ENCODE results near the gene SQSTM1.

The SQSTM1 gene

DNA sequence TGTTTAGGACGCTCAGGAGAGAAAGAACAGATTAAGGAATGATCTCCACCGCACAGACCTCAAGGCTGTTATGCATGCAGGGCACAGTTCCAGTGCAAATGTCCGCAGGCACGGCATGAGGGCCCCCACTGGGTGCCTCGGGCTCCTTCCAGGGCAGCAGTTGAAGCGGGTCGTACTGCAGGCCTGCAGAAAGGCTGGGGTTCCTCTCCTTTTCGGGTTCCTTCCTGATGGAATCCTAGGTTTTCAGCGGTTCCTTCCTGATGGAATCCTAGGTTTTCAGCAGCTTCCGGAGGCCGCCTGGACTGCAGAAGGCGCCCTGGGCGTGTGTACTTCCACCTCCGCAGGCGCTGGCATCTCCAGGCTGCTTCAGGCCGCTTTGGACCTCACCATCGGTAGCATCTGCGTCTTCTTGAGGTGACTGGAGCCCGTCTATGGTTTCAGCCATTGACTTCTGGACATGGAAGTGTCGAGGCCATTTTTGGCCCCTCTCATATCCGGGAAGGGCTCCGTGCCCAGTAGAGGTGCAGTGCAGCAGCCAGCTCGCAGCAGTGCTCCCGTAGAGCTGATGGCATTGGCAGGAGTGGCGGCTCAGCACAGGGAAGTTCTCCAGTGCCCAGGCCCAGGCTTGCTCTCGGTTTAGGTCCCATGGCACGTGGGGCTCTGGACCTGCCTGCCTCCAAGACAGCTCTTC, 8.4 kb upstream of the SQSTM1 start:
- no peak for DNase-seq (ENCODE audit: low spot score)
- no peak overlapping the region for H3K4me3 ChIP-seq
- no peak overlapping the region for H3K27ac ChIP-seq
- TF ChIP-seq, protein P1, sequence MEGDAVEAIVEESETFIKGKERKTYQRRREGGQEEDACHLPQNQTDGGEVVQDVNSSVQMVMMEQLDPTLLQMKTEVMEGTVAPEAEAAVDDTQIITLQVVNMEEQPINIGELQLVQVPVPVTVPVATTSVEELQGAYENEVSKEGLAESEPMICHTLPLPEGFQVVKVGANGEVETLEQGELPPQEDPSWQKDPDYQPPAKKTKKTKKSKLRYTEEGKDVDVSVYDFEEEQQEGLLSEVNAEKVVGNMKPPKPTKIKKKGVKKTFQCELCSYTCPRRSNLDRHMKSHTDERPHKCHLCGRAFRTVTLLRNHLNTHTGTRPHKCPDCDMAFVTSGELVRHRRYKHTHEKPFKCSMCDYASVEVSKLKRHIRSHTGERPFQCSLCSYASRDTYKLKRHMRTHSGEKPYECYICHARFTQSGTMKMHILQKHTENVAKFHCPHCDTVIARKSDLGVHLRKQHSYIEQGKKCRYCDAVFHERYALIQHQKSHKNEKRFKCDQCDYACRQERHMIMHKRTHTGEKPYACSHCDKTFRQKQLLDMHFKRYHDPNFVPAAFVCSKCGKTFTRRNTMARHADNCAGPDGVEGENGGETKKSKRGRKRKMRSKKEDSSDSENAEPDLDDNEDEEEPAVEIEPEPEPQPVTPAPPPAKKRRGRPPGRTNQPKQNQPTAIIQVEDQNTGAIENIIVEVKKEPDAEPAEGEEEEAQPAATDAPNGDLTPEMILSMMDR (IDR thresholded peaks at IDR 0.05): no peak

DNA sequence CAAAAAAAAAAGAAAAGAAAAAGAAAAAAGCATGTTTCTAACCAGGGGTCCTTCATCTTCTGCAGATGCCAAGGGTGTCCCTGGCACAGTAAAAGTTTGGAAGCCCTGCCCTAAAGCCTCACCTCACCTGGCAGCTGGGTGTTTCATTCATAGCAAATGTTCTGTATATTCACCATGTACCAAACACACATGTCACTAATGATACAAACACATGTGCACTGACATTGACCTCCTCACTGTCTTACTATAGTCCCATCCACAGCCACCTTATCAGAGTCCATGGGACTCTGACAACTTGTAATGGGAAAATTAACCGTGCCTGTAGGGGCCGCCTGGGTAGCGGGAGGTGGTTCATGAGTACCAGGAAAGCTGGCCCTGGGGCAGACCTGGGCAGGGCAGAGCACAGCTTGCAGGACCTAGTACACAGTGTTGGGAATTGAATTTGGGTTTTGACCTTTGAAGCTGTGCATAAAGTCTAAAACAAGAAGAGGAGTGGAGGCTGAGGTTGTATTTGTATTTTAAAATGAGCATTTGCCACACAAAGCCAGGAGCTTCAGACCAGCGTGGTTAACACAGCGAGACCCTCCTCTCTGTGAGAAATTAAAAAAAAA, 7.6 kb upstream of the SQSTM1 start:
- DNase-seq (ENCODE audit: low spot score): no peak
- TF ChIP-seq, protein P1 (IDR thresholded peaks at IDR 0.05): no peak
- Histone ChIP-seq H3K4me3 (no peak overlapping the region), H3K27ac (no peak overlapping the region)

- TF ChIP-seq, protein P1 (IDR thresholded peaks at IDR 0.05): no peak
- DNase-seq (ENCODE audit: low spot score): no peak
- Histone ChIP-seq H3K27ac (no peak overlapping the region), H3K4me3 (no peak overlapping the region)
Measured at GRCh38 chr5:179814090-179814489, 6.6 kb upstream of the SQSTM1 start.

DNA sequence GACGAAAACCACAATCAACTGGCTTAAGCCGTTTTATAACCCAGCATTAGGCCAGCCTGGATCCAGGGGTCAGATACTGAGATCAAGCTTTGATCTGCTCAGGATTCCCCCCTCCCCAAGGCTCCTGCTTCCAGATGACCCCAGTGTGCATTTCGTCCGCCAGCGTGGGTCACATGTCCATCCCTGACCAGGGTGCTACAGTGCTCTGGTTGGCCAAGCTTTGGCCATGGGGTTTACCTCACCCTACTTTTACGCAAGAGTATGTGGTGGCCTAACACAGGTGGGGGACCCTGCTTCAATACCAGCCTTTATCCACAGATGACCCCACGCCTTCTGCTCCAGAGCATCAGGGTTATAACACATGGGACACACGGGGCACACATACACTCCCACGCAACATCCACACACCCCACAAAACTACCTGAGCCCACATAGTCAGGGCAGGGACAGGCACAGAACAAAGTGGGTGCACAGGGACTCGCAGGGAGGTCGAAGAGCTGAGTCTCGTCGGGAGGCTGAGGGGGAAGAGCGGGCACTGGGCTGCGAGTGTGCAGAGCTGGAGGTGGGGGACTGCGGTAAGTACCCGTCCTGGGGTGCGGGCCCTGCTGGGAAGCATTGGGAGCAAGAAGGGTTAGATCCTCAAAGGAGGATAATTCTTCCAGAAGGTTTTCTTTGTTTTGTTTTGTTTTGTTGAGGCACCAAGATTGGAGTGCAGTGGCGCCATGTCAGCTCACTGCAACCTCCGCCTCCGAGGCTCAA, 5.0 kb upstream of the SQSTM1 start:
- DNase-seq (ENCODE audit: low spot score): no peak
- H3K4me3 ChIP-seq: no peak overlapping the region
- TF ChIP-seq, protein P1 (IDR thresholded peaks at IDR 0.05): no peak
- H3K27ac ChIP-seq: no peak overlapping the region

DNA sequence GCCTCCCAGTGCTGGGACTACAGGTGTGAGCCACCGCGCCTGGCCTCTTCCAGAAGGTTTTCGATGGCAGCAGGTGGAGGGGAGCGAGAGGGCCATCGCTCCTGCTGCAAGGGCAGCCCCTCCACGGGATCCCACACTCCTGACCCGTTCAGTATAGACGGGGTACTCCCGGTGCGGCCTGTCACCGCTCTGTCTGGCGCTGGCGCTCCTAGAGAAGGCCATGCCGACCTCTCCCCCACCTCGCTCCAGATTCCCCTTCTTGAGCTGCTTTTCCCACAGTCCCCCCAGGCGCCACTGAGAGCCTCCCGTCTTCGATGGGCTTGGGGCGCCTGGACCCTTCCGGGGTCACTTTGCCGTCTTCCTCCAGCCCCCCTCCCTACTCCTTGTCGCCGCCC, 4.3 kb upstream of the SQSTM1 start:
- TF ChIP-seq, protein P1 (IDR thresholded peaks at IDR 0.05): no peak
- peak overlapping the region; percentile 47 to 55 for H3K27ac ChIP-seq
- H3K4me3 ChIP-seq: peak overlapping the region; percentile 75
- DNase-seq (ENCODE audit: low spot score): no peak

DNA sequence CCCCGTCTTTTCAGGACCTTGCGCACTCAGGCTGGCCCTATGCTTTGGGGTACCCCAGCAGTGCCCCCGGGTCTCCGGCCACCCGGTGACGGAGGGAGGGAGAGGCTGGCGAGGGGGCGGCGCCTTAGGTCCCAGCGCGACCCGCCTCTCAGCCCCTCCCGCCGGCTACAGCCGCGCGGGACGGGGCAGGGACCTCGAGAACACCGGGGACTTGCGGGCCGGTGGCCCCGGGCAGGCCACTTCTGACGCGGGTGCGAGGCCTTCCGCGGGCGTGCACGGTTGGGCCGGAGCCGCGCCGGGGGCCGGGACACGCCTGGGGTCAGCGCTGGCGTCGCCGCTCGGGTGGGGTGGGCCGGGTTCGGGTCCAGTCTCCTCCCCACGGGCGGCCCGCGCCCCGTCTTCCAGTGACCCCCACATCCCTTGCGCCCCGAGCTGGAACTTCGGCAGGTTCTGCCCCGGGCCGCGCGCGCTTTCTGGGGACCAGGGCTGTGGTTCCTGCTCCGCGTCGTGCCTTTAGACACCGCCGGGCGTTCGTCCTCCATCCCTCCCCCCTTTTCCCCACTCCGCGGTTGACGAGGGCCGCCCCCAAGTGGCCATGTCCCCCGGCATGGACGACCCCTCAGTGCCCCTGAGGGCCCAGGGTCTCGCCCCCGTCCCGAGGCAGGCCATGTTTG, 3.8 kb upstream of the SQSTM1 start:
- no peak for DNase-seq (ENCODE audit: low spot score)
- peak overlapping the region; percentile 47 to 55 for H3K27ac ChIP-seq
- peak overlapping the region; percentile 75 for H3K4me3 ChIP-seq
- TF ChIP-seq, protein P1 (IDR thresholded peaks at IDR 0.05): no peak
